Measurements from ENCODE around the gene MRPS22. TPM values are rescaled to one million over a fixed set of nuclear protein-coding genes. Genes with fewer than 3 reads are reported as not detected.

Gene MRPS22
- total and polyA plus RNA-seq, 9 of the 15 experiments (the other 6 are each of a cell fraction or from before 2014, with no cell fraction given), result 148 to 397 (median 229) TPM

DNA sequence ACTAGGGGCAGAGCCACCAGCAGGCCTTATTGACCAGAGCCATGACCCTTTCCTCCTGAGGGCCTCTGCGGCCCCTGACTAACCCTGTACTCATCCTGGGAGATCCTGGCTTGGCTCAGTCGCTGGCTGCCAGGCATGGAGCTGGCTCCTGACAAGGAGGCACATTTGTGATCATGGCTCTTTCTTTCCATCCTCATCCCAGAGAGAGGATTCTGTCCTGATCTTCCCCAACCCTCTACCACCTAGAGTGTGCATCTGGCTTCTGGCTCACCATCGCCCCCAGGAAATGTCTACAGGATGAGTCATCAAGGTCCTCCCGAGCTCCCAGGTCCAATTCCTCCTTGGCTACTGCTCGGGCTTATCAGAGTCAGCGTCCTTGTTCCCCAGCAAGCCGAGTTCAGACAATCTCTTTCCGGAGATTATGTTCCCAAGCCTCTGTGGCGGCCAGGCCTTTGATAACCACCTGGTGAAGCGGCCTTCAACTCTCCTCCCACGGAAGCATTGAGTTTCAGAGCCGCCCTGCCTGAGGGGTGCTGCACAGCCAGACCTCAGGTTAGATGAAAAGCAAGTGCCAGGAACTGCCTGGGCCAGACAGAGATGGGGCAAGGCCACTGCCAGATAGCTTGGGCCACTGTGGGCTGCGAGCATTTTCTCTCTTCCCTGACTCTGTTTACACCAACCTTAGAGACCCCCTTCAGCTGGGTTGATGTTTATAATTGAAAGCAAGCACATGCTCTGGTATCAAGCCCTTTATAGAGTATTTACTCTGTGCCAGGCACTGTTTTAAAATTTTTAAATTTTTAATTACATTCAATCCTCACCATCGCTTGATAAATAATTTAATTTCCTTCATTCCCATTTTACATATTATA, 44.3 kb upstream of the MRPS22 start (continued):
- peak; percentile 44 for TF ChIP-seq HNRNPLL (IDR thresholded peaks at IDR 0.05; ENCODE audit: low read depth, low read length, poor library complexity, severe bottlenecking)
- no peak for TF ChIP-seq ZNF707 (CRISPR knock-in tag; conservative IDR thresholded peaks at IDR 0.05)
- 0 out of 4 replicates have a peak, but pooled peaks of 1 of the 2 experiments have one; percentile 57 for TF ChIP-seq NONO (IDR thresholded peaks at IDR 0.05; ENCODE audit: low read depth in 2 of 2, low read length in 1 of 2)
- TF ChIP-seq ZNF507 (tag; conservative IDR thresholded peaks at IDR 0.05), result no peak
- TF ChIP-seq, protein P1, sequence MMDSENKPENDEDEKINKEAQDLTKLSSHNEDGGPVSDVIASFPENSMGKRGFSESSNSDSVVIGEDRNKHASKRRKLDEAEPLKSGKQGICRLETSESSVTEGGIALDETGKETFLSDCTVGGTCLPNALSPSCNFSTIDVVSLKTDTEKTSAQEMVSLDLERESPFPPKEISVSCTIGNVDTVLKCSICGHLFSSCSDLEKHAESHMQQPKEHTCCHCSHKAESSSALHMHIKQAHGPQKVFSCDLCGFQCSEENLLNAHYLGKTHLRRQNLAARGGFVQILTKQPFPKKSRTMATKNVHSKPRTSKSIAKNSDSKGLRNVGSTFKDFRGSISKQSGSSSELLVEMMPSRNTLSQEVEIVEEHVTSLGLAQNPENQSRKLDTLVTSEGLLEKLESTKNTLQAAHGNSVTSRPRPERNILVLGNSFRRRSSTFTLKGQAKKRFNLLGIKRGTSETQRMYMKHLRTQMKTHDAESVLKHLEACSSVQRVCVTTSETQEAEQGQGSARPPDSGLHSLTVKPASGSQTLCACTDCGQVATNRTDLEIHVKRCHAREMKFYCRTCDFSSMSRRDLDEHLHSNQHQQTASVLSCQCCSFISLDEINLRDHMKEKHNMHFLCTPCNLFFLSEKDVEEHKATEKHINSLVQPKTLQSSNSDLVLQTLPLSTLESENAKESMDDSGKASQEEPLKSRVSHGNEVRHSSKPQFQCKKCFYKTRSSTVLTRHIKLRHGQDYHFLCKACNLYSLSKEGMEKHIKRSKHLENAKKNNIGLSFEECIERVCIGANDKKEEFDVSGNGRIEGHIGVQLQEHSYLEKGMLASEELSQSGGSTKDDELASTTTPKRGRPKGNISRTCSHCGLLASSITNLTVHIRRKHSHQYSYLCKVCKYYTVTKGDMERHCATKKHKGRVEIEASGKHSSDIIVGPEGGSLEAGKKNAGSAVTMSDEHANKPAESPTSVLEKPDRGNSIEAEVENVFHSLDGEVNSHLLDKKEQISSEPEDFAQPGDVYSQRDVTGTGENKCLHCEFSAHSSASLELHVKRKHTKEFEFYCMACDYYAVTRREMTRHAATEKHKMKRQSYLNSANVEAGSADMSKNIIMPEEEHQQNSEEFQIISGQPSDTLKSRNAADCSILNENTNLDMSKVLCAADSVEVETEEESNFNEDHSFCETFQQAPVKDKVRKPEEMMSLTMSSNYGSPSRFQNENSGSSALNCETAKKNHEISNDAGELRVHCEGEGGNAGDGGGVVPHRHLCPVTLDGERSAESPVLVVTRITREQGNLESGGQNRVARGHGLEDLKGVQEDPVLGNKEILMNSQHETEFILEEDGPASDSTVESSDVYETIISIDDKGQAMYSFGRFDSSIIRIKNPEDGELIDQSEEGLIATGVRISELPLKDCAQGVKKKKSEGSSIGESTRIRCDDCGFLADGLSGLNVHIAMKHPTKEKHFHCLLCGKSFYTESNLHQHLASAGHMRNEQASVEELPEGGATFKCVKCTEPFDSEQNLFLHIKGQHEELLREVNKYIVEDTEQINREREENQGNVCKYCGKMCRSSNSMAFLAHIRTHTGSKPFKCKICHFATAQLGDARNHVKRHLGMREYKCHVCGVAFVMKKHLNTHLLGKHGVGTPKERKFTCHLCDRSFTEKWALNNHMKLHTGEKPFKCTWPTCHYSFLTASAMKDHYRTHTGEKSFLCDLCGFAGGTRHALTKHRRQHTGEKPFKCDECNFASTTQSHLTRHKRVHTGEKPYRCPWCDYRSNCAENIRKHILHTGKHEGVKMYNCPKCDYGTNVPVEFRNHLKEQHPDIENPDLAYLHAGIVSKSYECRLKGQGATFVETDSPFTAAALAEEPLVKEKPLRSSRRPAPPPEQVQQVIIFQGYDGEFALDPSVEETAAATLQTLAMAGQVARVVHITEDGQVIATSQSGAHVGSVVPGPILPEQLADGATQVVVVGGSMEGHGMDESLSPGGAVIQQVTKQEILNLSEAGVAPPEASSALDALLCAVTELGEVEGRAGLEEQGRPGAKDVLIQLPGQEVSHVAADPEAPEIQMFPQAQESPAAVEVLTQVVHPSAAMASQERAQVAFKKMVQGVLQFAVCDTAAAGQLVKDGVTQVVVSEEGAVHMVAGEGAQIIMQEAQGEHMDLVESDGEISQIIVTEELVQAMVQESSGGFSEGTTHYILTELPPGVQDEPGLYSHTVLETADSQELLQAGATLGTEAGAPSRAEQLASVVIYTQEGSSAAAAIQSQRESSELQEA (IDR thresholded peaks at IDR 0.05; ENCODE audit: low read depth), result no peak
- no peak for TF ChIP-seq ZNF124 (CRISPR knock-in tag; IDR thresholded peaks at IDR 0.05)
- TF ChIP-seq, protein P2, sequence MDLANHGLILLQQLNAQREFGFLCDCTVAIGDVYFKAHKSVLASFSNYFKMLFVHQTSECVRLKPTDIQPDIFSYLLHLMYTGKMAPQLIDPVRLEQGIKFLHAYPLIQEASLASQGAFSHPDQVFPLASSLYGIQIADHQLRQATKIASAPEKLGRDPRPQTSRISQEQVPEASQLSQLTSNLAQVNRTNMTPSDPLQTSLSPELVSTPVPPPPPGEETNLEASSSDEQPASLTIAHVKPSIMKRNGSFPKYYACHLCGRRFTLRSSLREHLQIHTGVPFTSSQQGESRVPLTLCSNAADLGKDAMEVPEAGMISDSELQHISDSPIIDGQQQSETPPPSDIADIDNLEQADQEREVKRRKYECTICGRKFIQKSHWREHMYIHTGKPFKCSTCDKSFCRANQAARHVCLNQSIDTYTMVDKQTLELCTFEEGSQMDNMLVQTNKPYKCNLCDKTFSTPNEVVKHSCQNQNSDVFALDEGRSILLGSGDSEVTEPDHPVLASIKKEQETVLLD (IDR thresholded peaks at IDR 0.05), result peak; percentile 91
- no peak for TF ChIP-seq ZNF75A (CRISPR knock-in tag; IDR thresholded peaks at IDR 0.05)
- TF ChIP-seq ADNP (tag; IDR thresholded peaks at IDR 0.05), result peak; percentile 79; the same call in 1 of the 2 replicates
- TF ChIP-seq ZNF766 (CRISPR knock-in tag; conservative IDR thresholded peaks at IDR 0.05), result peak; percentile 69
- TF ChIP-seq ZFP30 (CRISPR knock-in tag; IDR thresholded peaks at IDR 0.05; ENCODE audit: borderline replicate concordance), result no peak
- TF ChIP-seq, protein P3, sequence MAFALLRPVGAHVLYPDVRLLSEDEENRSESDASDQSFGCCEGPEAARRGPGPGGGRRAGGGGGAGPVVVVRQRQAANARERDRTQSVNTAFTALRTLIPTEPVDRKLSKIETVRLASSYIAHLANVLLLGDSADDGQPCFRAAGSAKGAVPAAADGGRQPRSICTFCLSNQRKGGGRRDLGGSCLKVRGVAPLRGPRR (CRISPR knock-in tag; IDR thresholded peaks at IDR 0.05), result no peak
- TF ChIP-seq ZZZ3 (IDR thresholded peaks at IDR 0.05), result no peak
- TF ChIP-seq, protein P4, sequence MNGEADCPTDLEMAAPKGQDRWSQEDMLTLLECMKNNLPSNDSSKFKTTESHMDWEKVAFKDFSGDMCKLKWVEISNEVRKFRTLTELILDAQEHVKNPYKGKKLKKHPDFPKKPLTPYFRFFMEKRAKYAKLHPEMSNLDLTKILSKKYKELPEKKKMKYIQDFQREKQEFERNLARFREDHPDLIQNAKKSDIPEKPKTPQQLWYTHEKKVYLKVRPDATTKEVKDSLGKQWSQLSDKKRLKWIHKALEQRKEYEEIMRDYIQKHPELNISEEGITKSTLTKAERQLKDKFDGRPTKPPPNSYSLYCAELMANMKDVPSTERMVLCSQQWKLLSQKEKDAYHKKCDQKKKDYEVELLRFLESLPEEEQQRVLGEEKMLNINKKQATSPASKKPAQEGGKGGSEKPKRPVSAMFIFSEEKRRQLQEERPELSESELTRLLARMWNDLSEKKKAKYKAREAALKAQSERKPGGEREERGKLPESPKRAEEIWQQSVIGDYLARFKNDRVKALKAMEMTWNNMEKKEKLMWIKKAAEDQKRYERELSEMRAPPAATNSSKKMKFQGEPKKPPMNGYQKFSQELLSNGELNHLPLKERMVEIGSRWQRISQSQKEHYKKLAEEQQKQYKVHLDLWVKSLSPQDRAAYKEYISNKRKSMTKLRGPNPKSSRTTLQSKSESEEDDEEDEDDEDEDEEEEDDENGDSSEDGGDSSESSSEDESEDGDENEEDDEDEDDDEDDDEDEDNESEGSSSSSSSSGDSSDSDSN (IDR thresholded peaks at IDR 0.05; ENCODE audit: borderline replicate concordance in 1 of 2, low read depth in 2 of 2, low read length in 2 of 2), result peak; percentile 68 to 97; a peak in 3 of 4 replicates
